T-helper 2 cell treated with Interferon-gamma antibody and Interleukin-4, amounts not matched to agents 100 ng/mL and 5 ng/mL, for 36 hours (primary cell): ENCODE results near the gene F2. TPM values are rescaled to one million over a fixed set of nuclear protein-coding genes. Genes with fewer than 3 reads are reported as not detected.

ENCODE experiments used
- intact Hi-C: fragments of 100-400 bp; cut with micrococcal nuclease; formaldehyde crosslinking; loops from one replicate; pipeline ENCODE4 v1.15.1; 2023
- total RNA-seq: library from RNA; stranded (reverse); gene quantifications from 2 replicates; pipeline ENCODE4 v1.2.3, GENCODE V29; 2022

The F2 gene
- total RNA-seq, 1 donor from 2014 or later: 0.20 TPM

GRCh38 chr11:46682773-46683752 is 36.0 kb upstream of the F2 start:
- intact Hi-C loops: no loop called here

- intact Hi-C loops: no loop called here
Measured at GRCh38 chr11:46684367-46684766, 34.6 kb upstream of the F2 start.

- intact Hi-C loops: no loop called here
Measured at GRCh38 chr11:46686886-46687795, 31.9 kb upstream of the F2 start.

- intact Hi-C loops: no loop called here
Measured at GRCh38 chr11:46690702-46691101, 28.3 kb upstream of the F2 start.

DNA sequence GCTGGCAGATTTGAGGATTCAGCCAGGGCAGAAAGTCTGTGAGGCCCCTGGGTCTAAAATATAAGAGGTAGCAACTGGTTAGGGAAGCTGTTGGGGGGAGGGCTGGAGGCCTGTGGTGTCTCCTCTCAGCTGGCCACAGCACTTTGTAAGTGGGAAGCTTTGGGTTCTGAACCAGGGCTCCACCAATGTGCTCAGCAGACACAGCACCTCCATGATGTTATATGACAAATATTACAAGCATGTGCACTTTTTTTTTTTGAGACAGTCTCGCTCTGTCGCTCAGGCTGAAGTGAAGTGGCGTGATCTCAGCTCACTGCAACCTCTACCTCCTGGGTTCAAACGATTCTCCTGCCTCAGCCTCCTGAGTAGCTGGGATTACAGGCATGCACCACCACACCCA is 26.6 kb upstream of the F2 start:
- intact Hi-C loops: no loop called here

DNA sequence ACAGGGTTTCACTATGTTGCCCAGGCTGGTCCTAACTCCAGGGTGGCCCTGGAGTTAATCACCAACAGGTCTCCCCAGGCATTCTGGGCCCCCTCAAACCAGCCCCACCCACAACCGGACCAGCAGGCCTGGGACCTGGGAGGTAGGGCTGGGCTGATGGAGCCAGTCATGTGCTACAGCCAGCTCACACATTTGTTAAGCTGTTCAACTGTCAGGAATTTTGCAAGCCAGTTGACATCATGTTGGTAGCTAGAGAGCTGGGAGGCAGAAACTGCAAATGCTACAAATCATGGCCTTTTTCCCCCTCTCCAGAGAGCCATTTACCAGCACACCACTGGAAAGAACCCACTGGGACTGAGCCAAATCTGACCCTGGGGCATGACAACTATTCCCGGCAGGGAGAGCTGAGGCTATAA is 25.4 kb upstream of the F2 start:
- intact Hi-C loops: no loop called here

DNA sequence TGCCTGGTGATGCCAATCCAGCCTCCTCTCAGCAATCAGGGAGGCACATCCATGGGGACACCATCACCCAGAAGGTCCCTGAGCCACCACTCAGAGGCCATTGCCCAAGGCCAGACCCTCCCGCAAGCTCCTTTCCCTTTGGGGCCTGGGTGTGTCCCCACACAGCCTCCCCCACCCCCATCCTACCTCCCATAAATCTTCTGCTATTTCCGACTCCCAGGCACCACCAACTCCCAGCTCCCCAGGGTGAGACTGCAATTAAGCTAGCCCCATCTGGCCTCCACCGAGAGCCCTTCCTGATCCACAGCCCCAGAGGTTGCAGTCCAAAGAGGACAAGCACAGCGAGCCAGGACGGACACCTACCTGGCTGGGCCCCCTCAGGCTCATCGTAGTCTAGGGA is 24.9 kb upstream of the F2 start:
- intact Hi-C loops: no loop called here

DNA sequence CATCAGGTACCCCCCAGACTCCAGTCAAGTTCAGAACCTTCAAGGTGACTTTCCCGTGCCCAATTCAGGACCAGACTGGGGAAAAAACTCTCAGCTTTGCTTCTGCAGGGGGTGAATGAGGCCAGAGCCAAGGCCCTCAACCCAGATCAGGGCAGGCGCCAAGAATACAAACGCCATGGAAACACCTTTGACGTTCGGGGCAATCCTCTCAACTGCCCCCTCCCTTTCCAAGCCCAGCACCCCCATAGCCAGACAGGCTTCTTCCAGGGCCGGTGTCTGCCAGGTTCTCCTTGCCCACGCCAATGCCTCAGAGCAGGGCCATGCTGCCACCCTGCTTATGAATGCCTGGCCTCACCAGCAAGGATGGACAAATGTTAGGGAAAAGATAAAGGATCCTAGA is 24.4 kb upstream of the F2 start:
- intact Hi-C loops: no loop called here

- intact Hi-C loops: no loop called here
Measured at GRCh38 chr11:46695345-46696211, 23.4 kb upstream of the F2 start.

DNA sequence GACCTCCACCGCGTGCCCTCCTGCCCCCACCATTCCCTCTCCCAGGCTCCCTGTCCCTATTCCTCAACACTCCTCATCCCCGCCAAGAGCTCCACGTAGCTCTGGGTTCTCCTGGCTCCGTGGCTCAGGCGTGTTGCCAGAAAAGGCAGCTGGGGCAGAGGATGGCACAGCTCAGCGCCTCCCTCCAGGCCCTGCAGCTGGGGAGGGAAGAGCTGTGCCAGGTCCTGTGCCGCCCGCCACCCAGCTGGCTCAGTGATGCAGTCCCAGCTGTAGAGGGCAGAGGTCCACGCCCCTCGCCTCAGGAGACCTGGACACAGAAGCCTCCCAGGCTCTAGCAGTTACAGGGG is 22.8 kb upstream of the F2 start:
- intact Hi-C loops: no loop called here

- intact Hi-C loops: no loop called here
Measured at GRCh38 chr11:46697303-46697702, 21.7 kb upstream of the F2 start.

DNA sequence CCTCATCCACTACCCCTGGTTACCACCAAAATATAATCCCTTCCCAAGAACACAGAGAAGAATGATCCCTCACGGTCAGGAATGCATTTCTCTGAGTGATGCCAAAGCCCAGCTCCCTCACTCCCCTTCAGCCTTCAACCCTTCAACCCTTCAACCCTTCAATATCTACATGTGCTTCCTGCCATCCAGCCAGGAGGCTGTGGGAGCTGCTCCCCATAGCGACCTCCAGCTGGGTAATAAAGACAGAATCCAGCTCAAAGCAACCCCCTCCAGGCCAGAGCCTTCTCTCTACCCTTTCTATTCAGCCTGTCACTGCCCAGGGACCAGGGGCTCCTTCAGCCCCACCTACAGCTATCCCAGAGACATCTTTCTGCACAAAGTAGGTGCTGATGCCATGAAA is 21.3 kb upstream of the F2 start:
- intact Hi-C loops: no loop called here

DNA sequence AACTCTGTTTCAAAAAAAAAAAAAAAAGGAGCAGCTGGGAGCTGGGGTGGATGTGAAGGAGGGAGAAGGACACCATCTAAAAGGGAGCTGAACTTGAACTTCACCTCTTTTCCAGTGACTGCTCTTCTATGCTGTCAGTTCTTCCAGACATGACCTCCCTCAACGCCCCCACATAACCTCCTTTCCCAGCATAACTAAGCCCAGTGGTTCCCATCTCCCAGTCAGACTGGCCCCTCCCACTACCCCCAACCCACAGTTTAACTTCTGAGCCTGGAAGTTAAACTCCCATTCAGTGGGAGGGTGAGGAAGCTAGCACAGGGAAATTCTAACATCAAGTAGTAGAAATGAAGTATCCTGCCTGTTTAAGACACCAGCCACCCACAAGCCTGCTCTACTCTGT is 20.4 kb upstream of the F2 start:
- intact Hi-C loops: no loop called here

DNA sequence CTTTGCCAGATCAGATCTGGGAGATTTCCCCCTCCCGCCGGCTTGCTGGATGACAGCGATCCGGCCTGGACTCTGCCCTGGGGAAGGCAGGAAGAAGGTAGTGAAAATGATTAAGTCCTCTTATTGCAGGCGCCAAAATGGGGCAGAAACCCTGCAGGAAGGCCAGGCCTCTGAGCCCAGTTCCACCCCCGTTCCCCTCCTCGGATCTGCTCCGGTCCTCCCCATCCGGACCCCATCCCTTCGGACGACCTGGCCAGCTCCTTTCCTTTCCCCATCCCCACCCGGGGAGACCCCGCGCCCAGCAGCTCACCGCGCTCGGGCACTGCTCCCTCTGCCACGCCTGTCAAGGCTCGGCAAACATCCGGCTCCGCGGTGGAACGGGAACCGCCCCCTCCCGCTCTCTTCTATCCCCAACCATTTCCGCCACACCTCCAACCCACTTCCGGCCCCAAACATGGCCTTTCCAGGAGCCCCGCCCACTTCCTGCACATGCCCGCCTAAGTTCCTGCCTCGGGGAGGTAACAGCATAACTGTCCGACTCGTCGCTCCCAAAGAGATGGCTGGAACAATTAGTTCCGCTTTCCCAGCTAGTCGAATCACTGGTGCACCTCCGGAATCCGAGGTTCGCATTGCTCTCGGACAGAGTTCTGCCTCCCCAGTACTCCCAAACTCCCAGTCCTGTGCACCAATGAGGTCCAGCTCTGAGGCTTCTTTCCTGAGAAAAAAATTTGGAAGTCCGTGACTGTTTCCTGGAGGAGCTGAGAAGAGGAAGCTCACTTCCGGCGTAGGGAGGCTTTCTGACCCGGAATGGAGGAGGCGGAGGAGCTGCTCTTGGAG is 18.6 kb upstream of the F2 start, which contains the start of the genes ARHGAP1 and ZNF408:
Gene ARHGAP1, minus strand, starts transcription at position 379 of the 837 bp plus-strand sequence. CDS start 4,512 bp downstream, outside the sequence.
Gene ZNF408, plus strand, starts transcription at position 791 of the 837 bp plus-strand sequence. Its CDS starts 17 bp downstream, at position 808.
- intact Hi-C loops: loop anchor here (1.0 to 10.0 kb wide), 10 partner anchors 29 to 782 kb away; partner anchors contain the start of genes AMBRA1, ATG13, CKAP5 and CSTPP1

DNA sequence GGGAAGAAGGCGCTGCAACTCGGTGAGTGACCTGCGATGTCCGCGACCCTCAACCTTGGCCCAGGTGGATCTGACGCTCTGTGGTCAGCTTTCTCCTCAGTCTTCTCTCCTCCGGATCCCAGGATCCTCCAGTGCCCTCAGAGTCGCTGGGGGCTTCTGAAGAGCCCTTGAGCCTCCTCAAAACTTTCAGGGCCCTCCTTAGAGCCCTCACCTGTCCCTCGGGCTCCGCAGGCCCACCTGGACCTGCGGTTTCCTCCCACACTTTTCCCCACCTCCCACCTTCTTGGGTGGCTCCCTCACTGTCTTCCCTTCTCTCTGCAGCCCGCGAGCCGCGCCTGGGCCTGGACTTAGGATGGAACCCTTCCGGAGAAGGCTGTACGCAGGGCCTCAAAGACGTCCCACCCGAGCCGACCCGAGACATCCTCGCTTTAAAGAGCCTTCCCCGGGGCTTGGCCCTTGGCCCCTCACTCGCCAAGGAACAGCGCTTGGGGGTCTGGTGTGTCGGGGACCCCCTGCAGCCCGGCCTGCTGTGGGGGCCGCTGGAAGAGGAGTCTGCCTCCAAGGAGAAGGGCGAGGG is 17.8 kb upstream of the F2 start:
- intact Hi-C loops: loop anchor here (2.0 to 10.0 kb wide), 4 partner anchors 236 to 782 kb away; partner anchors contain the start of genes CSTPP1, DGKZ and PSMC3

DNA sequence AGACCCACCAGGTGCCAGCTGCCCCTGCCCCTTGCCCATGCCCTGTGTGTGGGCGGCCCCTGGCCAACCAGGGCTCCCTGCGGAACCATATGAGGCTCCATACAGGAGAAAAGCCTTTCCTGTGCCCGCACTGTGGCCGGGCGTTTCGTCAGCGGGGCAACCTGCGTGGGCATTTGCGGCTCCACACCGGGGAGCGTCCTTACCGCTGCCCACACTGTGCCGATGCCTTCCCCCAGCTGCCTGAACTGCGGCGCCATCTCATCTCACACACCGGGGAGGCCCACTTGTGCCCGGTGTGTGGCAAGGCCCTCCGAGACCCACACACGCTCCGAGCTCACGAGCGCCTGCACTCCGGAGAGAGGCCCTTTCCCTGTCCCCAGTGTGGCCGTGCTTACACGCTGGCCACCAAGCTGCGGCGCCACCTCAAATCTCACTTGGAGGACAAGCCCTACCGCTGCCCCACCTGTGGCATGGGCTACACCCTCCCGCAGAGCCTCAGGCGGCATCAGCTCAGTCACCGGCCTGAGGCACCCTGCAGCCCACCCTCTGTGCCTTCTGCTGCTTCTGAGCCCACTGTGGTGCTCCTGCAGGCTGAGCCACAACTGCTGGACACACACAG is 13.8 kb upstream of the F2 start:
- intact Hi-C loops: loop anchor here (10.0 kb wide), 1 partner anchor 720 kb away; the partner anchor contains the start of gene PSMC3

DNA sequence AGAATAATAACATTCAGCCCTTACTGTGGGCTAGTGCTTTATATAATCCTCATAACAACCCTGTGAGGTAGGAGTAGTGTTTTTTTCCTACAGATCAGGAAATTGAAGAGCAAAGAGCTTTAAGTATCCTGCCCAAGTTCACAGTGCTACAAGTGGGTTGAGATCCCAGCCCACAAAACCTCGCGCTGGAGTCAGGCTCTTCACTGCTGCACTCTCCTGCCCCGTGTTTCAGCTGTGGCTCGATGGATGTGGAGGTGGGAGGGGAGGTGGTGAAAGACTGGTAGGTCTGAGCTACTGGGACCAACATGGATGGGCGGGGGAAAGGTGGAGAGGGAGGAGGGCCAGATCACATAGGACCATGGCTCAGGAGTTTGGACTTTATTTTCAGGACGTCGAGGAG is 12.1 kb upstream of the F2 start:
- intact Hi-C loops: loop anchor here (10.0 kb wide), 1 partner anchor 718 kb away; the partner anchor contains the start of gene PSMC3

DNA sequence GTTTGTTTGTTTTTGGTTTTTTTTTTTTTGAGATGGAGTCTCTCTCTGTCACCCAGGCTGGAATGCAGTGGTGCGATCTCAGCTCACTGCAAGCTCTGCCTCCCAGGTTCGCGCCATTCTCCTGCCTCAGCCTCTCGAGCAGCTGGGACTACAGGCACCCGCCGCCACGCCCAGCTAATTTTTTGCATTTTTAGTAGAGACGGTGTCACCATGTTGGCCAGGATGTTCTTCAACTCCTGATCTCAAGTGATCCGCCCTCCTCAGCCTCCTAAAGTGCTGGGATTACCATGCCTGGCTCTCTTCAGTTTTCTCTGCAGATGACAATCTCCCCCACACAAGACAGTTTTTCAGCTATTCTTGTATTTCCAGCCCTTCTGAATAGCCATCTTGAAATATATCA is 9.7 kb upstream of the F2 start:
- intact Hi-C loops: loop anchor here (10.0 kb wide), 1 partner anchor 715 kb away; the partner anchor contains the start of gene PSMC3

GRCh38 chr11:46710821-46711269 is 8.2 kb upstream of the F2 start:
- intact Hi-C loops: no loop called here
